ENCODE results near the gene ZNF830.

DNA sequence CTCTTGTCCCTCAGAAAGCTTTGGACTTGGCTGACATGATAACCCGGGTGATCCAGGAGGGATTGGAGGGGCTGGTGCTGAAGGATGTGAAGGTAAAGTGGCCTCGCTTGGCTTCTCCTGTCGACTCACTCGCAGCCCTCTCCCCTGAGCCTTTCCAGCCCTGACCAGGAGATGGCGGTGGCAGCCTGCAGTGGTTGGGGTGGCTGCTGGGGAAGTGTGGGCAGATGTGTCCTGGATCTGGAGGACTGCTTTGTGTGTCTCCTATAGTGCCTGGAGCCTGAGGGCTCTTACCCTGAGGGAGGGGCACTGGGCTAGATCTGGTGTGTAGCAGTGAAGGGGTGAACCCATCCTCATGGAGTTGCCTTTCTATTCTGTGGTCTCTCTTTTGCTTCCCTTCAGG is 36.9 kb downstream of the ZNF830 start:
- no peak for TF ChIP-seq EZH2 (IDR thresholded peaks at IDR 0.05; ENCODE audit: borderline replicate concordance, low read length)
- peak; percentile 95 to 98 for TF ChIP-seq CTCF (conservative IDR thresholded peaks at IDR 0.05 in 1 of 2, IDR thresholded peaks at IDR 0.05 in 1 of 2; ENCODE audit: extremely low read depth in 1 of 2, insufficient read depth in 1 of 2, low read depth in 1 of 2, low read length in 2 of 2)

All from mammary epithelial cell (primary cell).